SJSA1 (cell line): ENCODE measurements around the gene ZNF778. TPM values are rescaled to one million over a fixed set of nuclear protein-coding genes. Genes with fewer than 3 reads are reported as not detected.
A peak's percentile ranks its signal among the peaks of the same experiment; 100 is the strongest.

Source experiments
- DNase-seq, 2 experiments: peaks; one replicate each; pipeline ENCODE4 v3.0.0-alpha.2; 2015 to 2020; ENCODE audit warnings: low spot score in 2 of 2, low read depth in 1 of 2
- H3K27ac ChIP-seq: fragments of 250-450 bp; sonication (Bioruptor Pico); 2 replicates; pipeline ENCODE4 v1.5.1; 2020; ENCODE audit warnings: mild to moderate bottlenecking, moderate library complexity
- H3K27me3 ChIP-seq: fragments of 250-450 bp; sonication (Bioruptor Pico); replicated peaks from 2 replicates; pipeline ENCODE4 v1.5.1; 2020; ENCODE audit warnings: mild to moderate bottlenecking, moderate library complexity
- H3K36me3 ChIP-seq: fragments of 250-450 bp; sonication (Bioruptor Pico); 2 replicates; pipeline ENCODE4 v1.5.1; 2020; ENCODE audit warnings: mild to moderate bottlenecking
- H3K4me1 ChIP-seq: fragments of 250-450 bp; sonication (Bioruptor Pico); replicated peaks from 2 replicates; pipeline ENCODE4 v1.6.1; 2021; ENCODE audit warnings: mild to moderate bottlenecking
- H3K4me3 ChIP-seq: fragments of 250-450 bp; sonication (Bioruptor Pico); 2 replicates; pipeline ENCODE4 v1.5.1; 2020; ENCODE audit warnings: mild to moderate bottlenecking
- H3K9me3 ChIP-seq: fragments of 250-450 bp; sonication (Bioruptor Pico); replicated peaks from 2 replicates; pipeline ENCODE4 v1.5.1; 2020; ENCODE audit warnings: mild to moderate bottlenecking
- total RNA-seq: library from RNA; depleted of rRNA; stranded (reverse); fragments of >200 nt; shearing (Covaris generic); gene quantifications from 2 replicates; pipeline ENCODE4 v1.2.3, GENCODE V29; 2014

The ZNF778 gene
- total RNA-seq, 1 experiment from 2014 or later, result 13.1 TPM

GRCh38 chr16:89202422-89203215, 14.9 kb upstream of the ZNF778 start:
- Histone ChIP-seq H3K4me1 (no peaks in the 10 kb centered on the region), H3K27ac (no peak overlapping the region), H3K4me3 (no peak overlapping the region), H3K27me3 (peaks cover 72% of the 10 kb centered on the region), H3K36me3 (no peaks in the 10 kb centered on the region), H3K9me3 (no peaks in the 10 kb centered on the region; the same call in 1 of the 2 replicates)
- no peak for DNase-seq

GRCh38 chr16:89207993-89208392, 9.5 kb upstream of the ZNF778 start:
- Histone ChIP-seq H3K27me3 (peaks cover 44% of the 10 kb centered on the region), H3K4me3 (no peak overlapping the region), H3K4me1 (peaks cover 11% of the 10 kb centered on the region), H3K27ac (no peak overlapping the region), H3K9me3 (no peaks in the 10 kb centered on the region; the same call in 1 of the 2 replicates), H3K36me3 (no peaks in the 10 kb centered on the region)
- no peak for DNase-seq

GRCh38 chr16:89209522-89210044, 7.9 kb upstream of the ZNF778 start:
- Histone ChIP-seq H3K4me3 (no peak overlapping the region), H3K9me3 (no peaks in the 10 kb centered on the region)

GRCh38 chr16:89210165-89210903, 7.2 kb upstream of the ZNF778 start:
- DNase-seq, result no peak
- Histone ChIP-seq H3K27me3 (peaks cover 25% of the 10 kb centered on the region), H3K36me3 (no peaks in the 10 kb centered on the region), H3K4me3 (no peak overlapping the region), H3K4me1 (peaks cover 11% of the 10 kb centered on the region), H3K9me3 (no peaks in the 10 kb centered on the region), H3K27ac (no peak overlapping the region)

More at GRCh38 chr16:89209522-89210044, 7.9 kb upstream of the ZNF778 start:
- Histone ChIP-seq H3K36me3 (no peaks in the 10 kb centered on the region), H3K27ac (no peak overlapping the region), H3K27me3 (peaks cover 30% of the 10 kb centered on the region), H3K4me1 (peaks cover 11% of the 10 kb centered on the region)
- no peak for DNase-seq

- no peak for DNase-seq
- Histone ChIP-seq H3K4me3 (no peak overlapping the region), H3K27me3 (peaks cover 19% of the 10 kb centered on the region), H3K4me1 (peaks cover 11% of the 10 kb centered on the region), H3K9me3 (no peaks in the 10 kb centered on the region), H3K36me3 (no peaks in the 10 kb centered on the region), H3K27ac (no peak overlapping the region)
These were observed 6.5 kb upstream of the ZNF778 start for GRCh38 chr16:89210904-89211515.

- peak overlapping the region; percentile 90 for H3K4me3 ChIP-seq
- no peaks in the 10 kb centered on the region for H3K27me3 ChIP-seq
- no peaks in the 10 kb centered on the region for H3K9me3 ChIP-seq
- DNase-seq, result peak; percentile 70 to 71
- H3K27ac ChIP-seq, result peak overlapping the region; percentile 83; the same call in 1 of the 2 replicates
- peaks cover 11% of the 10 kb centered on the region for H3K4me1 ChIP-seq
- peaks cover 28% of the 10 kb centered on the region for H3K36me3 ChIP-seq
These were observed 977 bp upstream of the ZNF778 start for GRCh38 chr16:89216315-89217137.

- Histone ChIP-seq H3K4me3 (peak overlapping the region; percentile 90), H3K27me3 (no peaks in the 10 kb centered on the region), H3K36me3 (peaks cover 34% of the 10 kb centered on the region), H3K27ac (peak overlapping the region; percentile 83), H3K4me1 (peaks cover 11% of the 10 kb centered on the region), H3K9me3 (no peaks in the 10 kb centered on the region)
- DNase-seq, result no peak
These were observed 440 bp upstream of the ZNF778 start for GRCh38 chr16:89217138-89217387.

GRCh38 chr16:89219365-89219764, 1.9 kb downstream of the ZNF778 start:
- Histone ChIP-seq H3K27ac (no peak overlapping the region), H3K36me3 (peaks cover 52% of the 10 kb centered on the region), H3K4me1 (peaks cover 11% of the 10 kb centered on the region), H3K9me3 (no peaks in the 10 kb centered on the region), H3K4me3 (no peak overlapping the region), H3K27me3 (no peaks in the 10 kb centered on the region)
- DNase-seq, result no peak

GRCh38 chr16:89221604-89222003, 4.1 kb downstream of the ZNF778 start:
- Histone ChIP-seq H3K36me3 (peaks cover 72% of the 10 kb centered on the region), H3K9me3 (no peaks in the 10 kb centered on the region; the same call in 1 of the 2 replicates)

GRCh38 chr16:89222931-89223330, 5.4 kb downstream of the ZNF778 start:
- no peak overlapping the region for H3K4me3 ChIP-seq
- no peak overlapping the region for H3K27ac ChIP-seq
- H3K36me3 ChIP-seq, result peaks cover 78% of the 10 kb centered on the region
- no peaks in the 10 kb centered on the region for H3K27me3 ChIP-seq
- peaks cover 12% of the 10 kb centered on the region for H3K9me3 ChIP-seq
- 0 out of 2 replicates have a peak, but pooled peaks cover 3% of the 10 kb centered on the region for H3K4me1 ChIP-seq
- DNase-seq, result no peak

More at GRCh38 chr16:89221604-89222003, 4.1 kb downstream of the ZNF778 start:
- H3K27me3 ChIP-seq, result no peaks in the 10 kb centered on the region
- H3K27ac ChIP-seq, result no peak overlapping the region
- DNase-seq, result no peak
- H3K4me3 ChIP-seq, result no peak overlapping the region
- H3K4me1 ChIP-seq, result peaks cover 7% of the 10 kb centered on the region

GRCh38 chr16:89224665-89225064, 7.2 kb downstream of the ZNF778 start:
- H3K4me1 ChIP-seq, result no peaks in the 10 kb centered on the region
- H3K27me3 ChIP-seq, result no peaks in the 10 kb centered on the region
- peaks cover 83% of the 10 kb centered on the region for H3K36me3 ChIP-seq
- no peak overlapping the region for H3K27ac ChIP-seq
- no peak for DNase-seq
- H3K9me3 ChIP-seq, result peaks cover 19% of the 10 kb centered on the region
- H3K4me3 ChIP-seq, result no peak overlapping the region

- Histone ChIP-seq H3K36me3 (peaks cover 76% of the 10 kb centered on the region), H3K27ac (no peak overlapping the region), H3K4me1 (no peaks in the 10 kb centered on the region), H3K27me3 (no peaks in the 10 kb centered on the region), H3K4me3 (no peak overlapping the region), H3K9me3 (peaks cover 19% of the 10 kb centered on the region)
- no peak for DNase-seq
These were observed 12.8 kb downstream of the ZNF778 start for GRCh38 chr16:89230255-89230654.

- peaks cover 15% of the 10 kb centered on the region for H3K9me3 ChIP-seq
- no peak for DNase-seq
- peaks cover 61% of the 10 kb centered on the region for H3K36me3 ChIP-seq
- no peaks in the 10 kb centered on the region for H3K4me1 ChIP-seq
- H3K4me3 ChIP-seq, result no peak overlapping the region
- H3K27me3 ChIP-seq, result no peaks in the 10 kb centered on the region
- H3K27ac ChIP-seq, result no peak overlapping the region
These were observed 14.6 kb downstream of the ZNF778 start for GRCh38 chr16:89232107-89232506.
